Measurements from ENCODE around the gene BAG5.

The BAG5 gene

GRCh38 chr14:103544388-103545218 is 17.9 kb downstream of the BAG5 start:
- H3K4me1 ChIP-seq (ENCODE audit: control insufficient read depth in 1 of 2, insufficient read depth in 2 of 2, low read length in 2 of 2) = peaks cover 0 to 78% of the 10 kb centered on the region in 2 donors
- no peak overlapping the region for H3K27ac ChIP-seq (ENCODE audit: low read length)
- H3K27me3 ChIP-seq (ENCODE audit: low read depth, low read length) = no peaks in the 10 kb centered on the region
- no peaks in the 10 kb centered on the region for H3K36me3 ChIP-seq (ENCODE audit: control insufficient read depth in 1 of 2, insufficient read depth in 2 of 2, low read length in 2 of 2)
- H3K4me3 ChIP-seq (ENCODE audit: low read depth in 1 of 2, low read length in 2 of 2) = peak overlapping the region in 1 of 2 donors; percentile 38
- no peaks in the 10 kb centered on the region for H3K9me3 ChIP-seq (ENCODE audit: control insufficient read depth in 1 of 2, low read length in 2 of 2)

GRCh38 chr14:103543721-103544387 is 18.6 kb downstream of the BAG5 start:
- peak overlapping the region in 1 of 2 donors; percentile 38 for H3K4me3 ChIP-seq (ENCODE audit: low read depth in 1 of 2, low read length in 2 of 2)
- peaks cover 0 to 79% of the 10 kb centered on the region in 2 donors for H3K4me1 ChIP-seq (ENCODE audit: control insufficient read depth in 1 of 2, insufficient read depth in 2 of 2, low read length in 2 of 2)
- H3K36me3 ChIP-seq (ENCODE audit: control insufficient read depth in 1 of 2, insufficient read depth in 2 of 2, low read length in 2 of 2) = no peaks in the 10 kb centered on the region
- no peak overlapping the region for H3K27ac ChIP-seq (ENCODE audit: low read length)
- H3K9me3 ChIP-seq (ENCODE audit: control insufficient read depth in 1 of 2, low read length in 2 of 2) = no peaks in the 10 kb centered on the region
- H3K27me3 ChIP-seq (ENCODE audit: low read depth, low read length) = no peaks in the 10 kb centered on the region

- no peaks in the 10 kb centered on the region for H3K27me3 ChIP-seq (ENCODE audit: low read depth, low read length)
- no peaks in the 10 kb centered on the region for H3K36me3 ChIP-seq (ENCODE audit: control insufficient read depth in 1 of 2, insufficient read depth in 2 of 2, low read length in 2 of 2)
- H3K9me3 ChIP-seq (ENCODE audit: control insufficient read depth in 1 of 2, low read length in 2 of 2) = no peaks in the 10 kb centered on the region
- peak overlapping the region in 1 of 2 donors; percentile 17 for H3K4me3 ChIP-seq (ENCODE audit: low read depth in 1 of 2, low read length in 2 of 2)
- H3K4me1 ChIP-seq (ENCODE audit: control insufficient read depth in 1 of 2, insufficient read depth in 2 of 2, low read length in 2 of 2) = peaks cover 0 to 81% of the 10 kb centered on the region in 2 donors
- no peak overlapping the region for H3K27ac ChIP-seq (ENCODE audit: low read length)
Measured at GRCh38 chr14:103543140-103543539, 19.3 kb downstream of the BAG5 start.

- H3K36me3 ChIP-seq (ENCODE audit: control insufficient read depth in 1 of 2, insufficient read depth in 2 of 2, low read length in 2 of 2) = no peaks in the 10 kb centered on the region
- H3K27ac ChIP-seq (ENCODE audit: low read length) = no peak overlapping the region
- peaks cover 0 to 86% of the 10 kb centered on the region in 2 donors for H3K4me1 ChIP-seq (ENCODE audit: control insufficient read depth in 1 of 2, insufficient read depth in 2 of 2, low read length in 2 of 2)
- H3K27me3 ChIP-seq (ENCODE audit: low read depth, low read length) = no peaks in the 10 kb centered on the region
- no peaks in the 10 kb centered on the region for H3K9me3 ChIP-seq (ENCODE audit: control insufficient read depth in 1 of 2, low read length in 2 of 2)
- peak overlapping the region in 1 of 2 donors; percentile 17 for H3K4me3 ChIP-seq (ENCODE audit: low read depth in 1 of 2, low read length in 2 of 2)
Measured at GRCh38 chr14:103542605-103543088, 19.8 kb downstream of the BAG5 start.

GRCh38 chr14:103541709-103542604 is 20.5 kb downstream of the BAG5 start:
- H3K9me3 ChIP-seq (ENCODE audit: control insufficient read depth in 1 of 2, low read length in 2 of 2) = no peaks in the 10 kb centered on the region
- H3K4me1 ChIP-seq (ENCODE audit: control insufficient read depth in 1 of 2, insufficient read depth in 2 of 2, low read length in 2 of 2) = peaks cover 0 to 88% of the 10 kb centered on the region in 2 donors
- H3K4me3 ChIP-seq (ENCODE audit: low read depth in 1 of 2, low read length in 2 of 2) = peak overlapping the region in 1 of 2 donors; percentile 17
- H3K36me3 ChIP-seq (ENCODE audit: control insufficient read depth in 1 of 2, insufficient read depth in 2 of 2, low read length in 2 of 2) = no peaks in the 10 kb centered on the region
- H3K27ac ChIP-seq (ENCODE audit: low read length) = no peak overlapping the region
- H3K27me3 ChIP-seq (ENCODE audit: low read depth, low read length) = no peaks in the 10 kb centered on the region

GRCh38 chr14:103540821-103541708 is 21.4 kb downstream of the BAG5 start:
- Histone ChIP-seq H3K4me3 (ENCODE audit: low read depth in 1 of 2, low read length in 2 of 2) (peak overlapping the region in 1 of 2 donors; percentile 12), H3K27ac (ENCODE audit: low read length) (no peak overlapping the region), H3K9me3 (ENCODE audit: control insufficient read depth in 1 of 2, low read length in 2 of 2) (no peaks in the 10 kb centered on the region), H3K27me3 (ENCODE audit: low read depth, low read length) (no peaks in the 10 kb centered on the region), H3K36me3 (ENCODE audit: control insufficient read depth in 1 of 2, insufficient read depth in 2 of 2, low read length in 2 of 2) (no peaks in the 10 kb centered on the region), H3K4me1 (ENCODE audit: control insufficient read depth in 1 of 2, insufficient read depth in 2 of 2, low read length in 2 of 2) (peaks cover 0 to 80% of the 10 kb centered on the region in 2 donors)

GRCh38 chr14:103539056-103539825 is 23.2 kb downstream of the BAG5 start:
- H3K4me1 ChIP-seq (ENCODE audit: control insufficient read depth in 1 of 2, insufficient read depth in 2 of 2, low read length in 2 of 2) = peaks cover 0 to 86% of the 10 kb centered on the region in 2 donors
- no peak overlapping the region for H3K27ac ChIP-seq (ENCODE audit: low read length)

GRCh38 chr14:103538291-103539055 is 24.0 kb downstream of the BAG5 start:
- peaks cover 0 to 84% of the 10 kb centered on the region in 2 donors for H3K4me1 ChIP-seq (ENCODE audit: control insufficient read depth in 1 of 2, insufficient read depth in 2 of 2, low read length in 2 of 2)
- no peak overlapping the region for H3K4me3 ChIP-seq (ENCODE audit: low read depth in 1 of 2, low read length in 2 of 2)
- H3K9me3 ChIP-seq (ENCODE audit: control insufficient read depth in 1 of 2, low read length in 2 of 2) = no peaks in the 10 kb centered on the region
- no peak overlapping the region for H3K27ac ChIP-seq (ENCODE audit: low read length)
- H3K36me3 ChIP-seq (ENCODE audit: control insufficient read depth in 1 of 2, insufficient read depth in 2 of 2, low read length in 2 of 2) = no peaks in the 10 kb centered on the region
- H3K27me3 ChIP-seq (ENCODE audit: low read depth, low read length) = no peaks in the 10 kb centered on the region

More at GRCh38 chr14:103539056-103539825, 23.2 kb downstream of the BAG5 start:
- H3K36me3 ChIP-seq (ENCODE audit: control insufficient read depth in 1 of 2, insufficient read depth in 2 of 2, low read length in 2 of 2) = no peaks in the 10 kb centered on the region
- H3K27me3 ChIP-seq (ENCODE audit: low read depth, low read length) = no peaks in the 10 kb centered on the region
- H3K4me3 ChIP-seq (ENCODE audit: low read depth in 1 of 2, low read length in 2 of 2) = no peak overlapping the region
- H3K9me3 ChIP-seq (ENCODE audit: control insufficient read depth in 1 of 2, low read length in 2 of 2) = no peaks in the 10 kb centered on the region

GRCh38 chr14:103537175-103537990 is 25.1 kb downstream of the BAG5 start:
- Histone ChIP-seq H3K4me3 (ENCODE audit: low read depth in 1 of 2, low read length in 2 of 2) (no peak overlapping the region), H3K4me1 (ENCODE audit: control insufficient read depth in 1 of 2, insufficient read depth in 2 of 2, low read length in 2 of 2) (peaks cover 0 to 84% of the 10 kb centered on the region in 2 donors), H3K27ac (ENCODE audit: low read length) (no peak overlapping the region), H3K9me3 (ENCODE audit: control insufficient read depth in 1 of 2, low read length in 2 of 2) (no peaks in the 10 kb centered on the region), H3K36me3 (ENCODE audit: control insufficient read depth in 1 of 2, insufficient read depth in 2 of 2, low read length in 2 of 2) (no peaks in the 10 kb centered on the region), H3K27me3 (ENCODE audit: low read depth, low read length) (no peaks in the 10 kb centered on the region)

Data from muscle layer of duodenum (tissue), 2 donors.